ENCODE measurements around the gene EEIG1.

The EEIG1 gene

GRCh38 chr9:128007566-128008138 is 26.9 kb upstream of the EEIG1 start:
- Histone ChIP-seq H3K9ac (ENCODE audit: insufficient read length, low read depth) (no peak overlapping the region), H3K9me3 (ENCODE audit: insufficient read depth, low read length) (peaks cover 13% of the 10 kb centered on the region; the same call in 1 of the 2 replicates), H3K4me3 (ENCODE audit: insufficient read length, low read depth) (no peak overlapping the region), H3K36me3 (ENCODE audit: insufficient read depth, insufficient read length, low read length) (no peaks in the 10 kb centered on the region), H3K27me3 (ENCODE audit: insufficient read depth, insufficient read length) (no peaks in the 10 kb centered on the region), H3K4me1 (ENCODE audit: insufficient read depth, insufficient read length) (peaks cover 5% of the 10 kb centered on the region)
- TF ChIP-seq YY1 (IDR thresholded peaks at IDR 0.05; ENCODE audit: insufficient read depth, insufficient read length) (no peak), ZNF274 (IDR thresholded peaks at IDR 0.05; ENCODE audit: low read depth, low read length) (no peak), SUZ12 (IDR thresholded peaks at IDR 0.05; ENCODE audit: extremely low read depth, insufficient read depth, insufficient read length) (no peak)
- no peak for DNase-seq (ENCODE audit: low read depth, low spot score)

GRCh38 chr9:128006332-128006996 is 25.7 kb upstream of the EEIG1 start:
- Histone ChIP-seq H3K9me3 (ENCODE audit: insufficient read depth, low read length) (peaks cover 13% of the 10 kb centered on the region; the same call in 1 of the 2 replicates), H3K27me3 (ENCODE audit: insufficient read depth, insufficient read length) (no peaks in the 10 kb centered on the region), H3K4me1 (ENCODE audit: insufficient read depth, insufficient read length) (peaks cover 9% of the 10 kb centered on the region), H3K9ac (ENCODE audit: insufficient read length, low read depth) (no peak overlapping the region), H3K36me3 (ENCODE audit: insufficient read depth, insufficient read length, low read length) (no peaks in the 10 kb centered on the region), H3K4me3 (ENCODE audit: insufficient read length, low read depth) (no peak overlapping the region)
- TF ChIP-seq ZNF274 (IDR thresholded peaks at IDR 0.05; ENCODE audit: low read depth, low read length), result no peak
- DNase-seq (ENCODE audit: low read depth, low spot score), result no peak

GRCh38 chr9:128005923-128006322 is 25.1 kb upstream of the EEIG1 start:
- TF ChIP-seq ZNF274 (IDR thresholded peaks at IDR 0.05; ENCODE audit: low read depth, low read length), result no peak
- no peak for TF ChIP-seq YY1 (IDR thresholded peaks at IDR 0.05; ENCODE audit: insufficient read depth, insufficient read length)
- TF ChIP-seq SUZ12 (IDR thresholded peaks at IDR 0.05; ENCODE audit: extremely low read depth, insufficient read depth, insufficient read length), result no peak
- Histone ChIP-seq H3K4me1 (ENCODE audit: insufficient read depth, insufficient read length) (peaks cover 12% of the 10 kb centered on the region), H3K9me3 (ENCODE audit: insufficient read depth, low read length) (peaks cover 13% of the 10 kb centered on the region; the same call in 1 of the 2 replicates), H3K4me3 (ENCODE audit: insufficient read length, low read depth) (no peak overlapping the region), H3K27me3 (ENCODE audit: insufficient read depth, insufficient read length) (no peaks in the 10 kb centered on the region), H3K9ac (ENCODE audit: insufficient read length, low read depth) (peak overlapping the region; percentile 46), H3K36me3 (ENCODE audit: insufficient read depth, insufficient read length, low read length) (no peaks in the 10 kb centered on the region)
- DNase-seq (ENCODE audit: low read depth, low spot score), result no peak

GRCh38 chr9:128003966-128004604 is 23.3 kb upstream of the EEIG1 start:
- H3K4me1 ChIP-seq (ENCODE audit: insufficient read depth, insufficient read length), result peaks cover 13% of the 10 kb centered on the region
- no peak for DNase-seq (ENCODE audit: low read depth, low spot score)
- no peak overlapping the region for H3K9ac ChIP-seq (ENCODE audit: insufficient read length, low read depth)
- peaks cover 13% of the 10 kb centered on the region; the same call in 1 of the 2 replicates for H3K9me3 ChIP-seq (ENCODE audit: insufficient read depth, low read length)
- TF ChIP-seq ZNF274 (IDR thresholded peaks at IDR 0.05; ENCODE audit: low read depth, low read length) (no peak), YY1 (IDR thresholded peaks at IDR 0.05; ENCODE audit: insufficient read depth, insufficient read length) (no peak), SUZ12 (IDR thresholded peaks at IDR 0.05; ENCODE audit: extremely low read depth, insufficient read depth, insufficient read length) (no peak)
- H3K27me3 ChIP-seq (ENCODE audit: insufficient read depth, insufficient read length), result no peaks in the 10 kb centered on the region
- no peaks in the 10 kb centered on the region for H3K36me3 ChIP-seq (ENCODE audit: insufficient read depth, insufficient read length, low read length)
- H3K4me3 ChIP-seq (ENCODE audit: insufficient read length, low read depth), result no peak overlapping the region

GRCh38 chr9:128002959-128003358 is 22.2 kb upstream of the EEIG1 start:
- no peak overlapping the region for H3K9ac ChIP-seq (ENCODE audit: insufficient read length, low read depth)
- peaks cover 2% of the 10 kb centered on the region; the same call in 1 of the 2 replicates for H3K9me3 ChIP-seq (ENCODE audit: insufficient read depth, low read length)
- H3K4me3 ChIP-seq (ENCODE audit: insufficient read length, low read depth), result no peak overlapping the region
- peaks cover 13% of the 10 kb centered on the region for H3K4me1 ChIP-seq (ENCODE audit: insufficient read depth, insufficient read length)
- DNase-seq (ENCODE audit: low read depth, low spot score), result no peak
- no peaks in the 10 kb centered on the region for H3K27me3 ChIP-seq (ENCODE audit: insufficient read depth, insufficient read length)
- H3K36me3 ChIP-seq (ENCODE audit: insufficient read depth, insufficient read length, low read length), result no peaks in the 10 kb centered on the region
- no peak for TF ChIP-seq SUZ12 (IDR thresholded peaks at IDR 0.05; ENCODE audit: extremely low read depth, insufficient read depth, insufficient read length)
- TF ChIP-seq ZNF274 (IDR thresholded peaks at IDR 0.05; ENCODE audit: low read depth, low read length), result no peak
- no peak for TF ChIP-seq YY1 (IDR thresholded peaks at IDR 0.05; ENCODE audit: insufficient read depth, insufficient read length)

GRCh38 chr9:128001779-128002298 is 21.1 kb upstream of the EEIG1 start:
- TF ChIP-seq YY1 (IDR thresholded peaks at IDR 0.05; ENCODE audit: insufficient read depth, insufficient read length) (no peak), ZNF274 (IDR thresholded peaks at IDR 0.05; ENCODE audit: low read depth, low read length) (no peak), SUZ12 (IDR thresholded peaks at IDR 0.05; ENCODE audit: extremely low read depth, insufficient read depth, insufficient read length) (no peak)
- Histone ChIP-seq H3K9me3 (ENCODE audit: insufficient read depth, low read length) (no peaks in the 10 kb centered on the region), H3K27me3 (ENCODE audit: insufficient read depth, insufficient read length) (no peaks in the 10 kb centered on the region), H3K4me1 (ENCODE audit: insufficient read depth, insufficient read length) (peaks cover 13% of the 10 kb centered on the region), H3K36me3 (ENCODE audit: insufficient read depth, insufficient read length, low read length) (no peaks in the 10 kb centered on the region), H3K4me3 (ENCODE audit: insufficient read length, low read depth) (no peak overlapping the region), H3K9ac (ENCODE audit: insufficient read length, low read depth) (no peak overlapping the region)
- peak; percentile 75 for DNase-seq (ENCODE audit: low read depth, low spot score)

GRCh38 chr9:128001151-128001778 is 20.5 kb upstream of the EEIG1 start:
- no peaks in the 10 kb centered on the region for H3K9me3 ChIP-seq (ENCODE audit: insufficient read depth, low read length)
- no peak overlapping the region for H3K4me3 ChIP-seq (ENCODE audit: insufficient read length, low read depth)
- DNase-seq (ENCODE audit: low read depth, low spot score), result no peak
- peak overlapping the region; percentile 63 for H3K9ac ChIP-seq (ENCODE audit: insufficient read length, low read depth)
- peaks cover 13% of the 10 kb centered on the region for H3K4me1 ChIP-seq (ENCODE audit: insufficient read depth, insufficient read length)
- H3K36me3 ChIP-seq (ENCODE audit: insufficient read depth, insufficient read length, low read length), result no peaks in the 10 kb centered on the region
- H3K27me3 ChIP-seq (ENCODE audit: insufficient read depth, insufficient read length), result no peaks in the 10 kb centered on the region
- TF ChIP-seq ZNF274 (IDR thresholded peaks at IDR 0.05; ENCODE audit: low read depth, low read length) (no peak), SUZ12 (IDR thresholded peaks at IDR 0.05; ENCODE audit: extremely low read depth, insufficient read depth, insufficient read length) (no peak), YY1 (IDR thresholded peaks at IDR 0.05; ENCODE audit: insufficient read depth, insufficient read length) (no peak)

All from NT2/D1 (cell line).